ENCODE measurements around the gene TUBB4A. TPM values are rescaled to one million over a fixed set of nuclear protein-coding genes. Genes with fewer than 3 reads are reported as not detected.

TUBB4A gene
- total and polyA plus RNA-seq, 9 of the 15 experiments (the other 6 are each of a cell fraction or from before 2014, with no cell fraction given): 0.14 to 7.0 (median 0.75) TPM

DNA sequence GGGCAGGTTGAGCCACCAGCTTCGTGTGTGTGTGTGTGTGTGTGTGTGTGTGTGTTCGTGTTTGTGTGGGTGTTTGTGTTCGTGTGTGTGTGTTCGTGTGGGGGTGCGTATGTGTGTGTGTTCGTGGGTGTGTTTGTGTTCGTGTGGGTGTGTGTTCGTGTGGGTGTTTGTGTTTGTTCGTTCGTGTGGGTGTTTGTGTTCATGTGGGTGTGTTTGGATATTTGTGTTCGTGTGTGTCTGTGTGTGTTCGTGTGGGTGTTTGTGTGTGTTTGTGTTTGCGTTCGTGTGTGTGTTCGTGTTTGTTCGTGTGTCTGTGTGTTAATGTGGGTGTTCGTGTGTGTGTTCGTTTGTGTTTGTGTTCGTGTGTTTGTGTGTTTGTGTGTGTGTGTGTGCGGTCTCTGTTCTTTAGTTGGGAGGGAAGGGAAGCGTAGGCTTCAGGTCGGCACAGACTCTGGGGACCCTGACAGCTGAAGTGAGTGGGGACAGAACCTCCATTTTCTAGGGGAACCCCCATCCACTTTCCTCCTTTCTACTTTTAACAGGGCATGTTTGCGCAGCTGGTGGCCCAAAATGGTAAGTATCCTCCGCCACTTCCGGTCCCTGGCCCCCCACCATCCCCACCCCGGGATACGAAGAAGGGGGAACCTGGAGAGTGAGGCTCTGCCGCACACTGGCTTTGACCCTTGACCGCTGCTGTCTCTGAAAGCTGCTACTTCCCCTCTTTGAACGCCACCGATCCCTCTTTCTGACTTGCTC, 30.3 kb upstream of the TUBB4A start (continued):
- TF ChIP-seq, protein P1, sequence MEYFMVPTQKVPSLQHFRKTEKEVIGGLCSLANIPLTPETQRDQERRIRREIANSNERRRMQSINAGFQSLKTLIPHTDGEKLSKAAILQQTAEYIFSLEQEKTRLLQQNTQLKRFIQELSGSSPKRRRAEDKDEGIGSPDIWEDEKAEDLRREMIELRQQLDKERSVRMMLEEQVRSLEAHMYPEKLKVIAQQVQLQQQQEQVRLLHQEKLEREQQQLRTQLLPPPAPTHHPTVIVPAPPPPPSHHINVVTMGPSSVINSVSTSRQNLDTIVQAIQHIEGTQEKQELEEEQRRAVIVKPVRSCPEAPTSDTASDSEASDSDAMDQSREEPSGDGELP (CRISPR knock-in tag; IDR thresholded peaks at IDR 0.05; ENCODE audit: borderline replicate concordance): peak; percentile 87
- TF ChIP-seq, protein P2, sequence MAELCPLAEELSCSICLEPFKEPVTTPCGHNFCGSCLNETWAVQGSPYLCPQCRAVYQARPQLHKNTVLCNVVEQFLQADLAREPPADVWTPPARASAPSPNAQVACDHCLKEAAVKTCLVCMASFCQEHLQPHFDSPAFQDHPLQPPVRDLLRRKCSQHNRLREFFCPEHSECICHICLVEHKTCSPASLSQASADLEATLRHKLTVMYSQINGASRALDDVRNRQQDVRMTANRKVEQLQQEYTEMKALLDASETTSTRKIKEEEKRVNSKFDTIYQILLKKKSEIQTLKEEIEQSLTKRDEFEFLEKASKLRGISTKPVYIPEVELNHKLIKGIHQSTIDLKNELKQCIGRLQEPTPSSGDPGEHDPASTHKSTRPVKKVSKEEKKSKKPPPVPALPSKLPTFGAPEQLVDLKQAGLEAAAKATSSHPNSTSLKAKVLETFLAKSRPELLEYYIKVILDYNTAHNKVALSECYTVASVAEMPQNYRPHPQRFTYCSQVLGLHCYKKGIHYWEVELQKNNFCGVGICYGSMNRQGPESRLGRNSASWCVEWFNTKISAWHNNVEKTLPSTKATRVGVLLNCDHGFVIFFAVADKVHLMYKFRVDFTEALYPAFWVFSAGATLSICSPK (IDR thresholded peaks at IDR 0.05; ENCODE audit: borderline replicate concordance): peak; percentile 98
- peak; percentile 75 for TF ChIP-seq FOXK2 (conservative IDR thresholded peaks at IDR 0.05 in 1 of 2, IDR thresholded peaks at IDR 0.05 in 1 of 2; ENCODE audit: low read depth in 2 of 2)
- TF ChIP-seq, protein P3, sequence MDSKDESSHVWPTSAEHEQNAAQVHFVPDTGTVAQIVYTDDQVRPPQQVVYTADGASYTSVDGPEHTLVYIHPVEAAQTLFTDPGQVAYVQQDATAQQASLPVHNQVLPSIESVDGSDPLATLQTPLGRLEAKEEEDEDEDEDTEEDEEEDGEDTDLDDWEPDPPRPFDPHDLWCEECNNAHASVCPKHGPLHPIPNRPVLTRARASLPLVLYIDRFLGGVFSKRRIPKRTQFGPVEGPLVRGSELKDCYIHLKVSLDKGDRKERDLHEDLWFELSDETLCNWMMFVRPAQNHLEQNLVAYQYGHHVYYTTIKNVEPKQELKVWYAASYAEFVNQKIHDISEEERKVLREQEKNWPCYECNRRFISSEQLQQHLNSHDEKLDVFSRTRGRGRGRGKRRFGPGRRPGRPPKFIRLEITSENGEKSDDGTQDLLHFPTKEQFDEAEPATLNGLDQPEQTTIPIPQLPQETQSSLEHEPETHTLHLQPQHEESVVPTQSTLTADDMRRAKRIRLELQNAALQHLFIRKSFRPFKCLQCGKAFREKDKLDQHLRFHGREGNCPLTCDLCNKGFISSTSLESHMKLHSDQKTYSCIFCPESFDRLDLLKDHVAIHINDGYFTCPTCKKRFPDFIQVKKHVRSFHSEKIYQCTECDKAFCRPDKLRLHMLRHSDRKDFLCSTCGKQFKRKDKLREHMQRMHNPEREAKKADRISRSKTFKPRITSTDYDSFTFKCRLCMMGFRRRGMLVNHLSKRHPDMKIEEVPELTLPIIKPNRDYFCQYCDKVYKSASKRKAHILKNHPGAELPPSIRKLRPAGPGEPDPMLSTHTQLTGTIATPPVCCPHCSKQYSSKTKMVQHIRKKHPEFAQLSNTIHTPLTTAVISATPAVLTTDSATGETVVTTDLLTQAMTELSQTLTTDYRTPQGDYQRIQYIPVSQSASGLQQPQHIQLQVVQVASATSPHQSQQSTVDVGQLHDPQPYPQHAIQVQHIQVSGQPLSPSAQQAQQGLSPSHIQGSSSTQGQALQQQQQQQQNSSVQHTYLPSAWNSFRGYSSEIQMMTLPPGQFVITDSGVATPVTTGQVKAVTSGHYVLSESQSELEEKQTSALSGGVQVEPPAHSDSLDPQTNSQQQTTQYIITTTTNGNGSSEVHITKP (IDR thresholded peaks at IDR 0.05; ENCODE audit: partially characterized antibody): no peak
- TF ChIP-seq RBM22 (IDR thresholded peaks at IDR 0.05; ENCODE audit: low read depth, low read length, poor library complexity, severe bottlenecking): peak; percentile 45
- no peak for TF ChIP-seq ZNF212 (CRISPR knock-in tag; IDR thresholded peaks at IDR 0.05)
- TF ChIP-seq U2AF1 (optimal IDR thresholded peaks at IDR 0.05; ENCODE audit: low read depth, low read length): no peak
- TF ChIP-seq, protein P4, sequence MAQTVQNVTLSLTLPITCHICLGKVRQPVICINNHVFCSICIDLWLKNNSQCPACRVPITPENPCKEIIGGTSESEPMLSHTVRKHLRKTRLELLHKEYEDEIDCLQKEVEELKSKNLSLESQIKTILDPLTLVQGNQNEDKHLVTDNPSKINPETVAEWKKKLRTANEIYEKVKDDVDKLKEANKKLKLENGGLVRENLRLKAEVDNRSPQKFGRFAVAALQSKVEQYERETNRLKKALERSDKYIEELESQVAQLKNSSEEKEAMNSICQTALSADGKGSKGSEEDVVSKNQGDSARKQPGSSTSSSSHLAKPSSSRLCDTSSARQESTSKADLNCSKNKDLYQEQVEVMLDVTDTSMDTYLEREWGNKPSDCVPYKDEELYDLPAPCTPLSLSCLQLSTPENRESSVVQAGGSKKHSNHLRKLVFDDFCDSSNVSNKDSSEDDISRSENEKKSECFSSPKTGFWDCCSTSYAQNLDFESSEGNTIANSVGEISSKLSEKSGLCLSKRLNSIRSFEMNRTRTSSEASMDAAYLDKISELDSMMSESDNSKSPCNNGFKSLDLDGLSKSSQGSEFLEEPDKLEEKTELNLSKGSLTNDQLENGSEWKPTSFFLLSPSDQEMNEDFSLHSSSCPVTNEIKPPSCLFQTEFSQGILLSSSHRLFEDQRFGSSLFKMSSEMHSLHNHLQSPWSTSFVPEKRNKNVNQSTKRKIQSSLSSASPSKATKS (CRISPR knock-in tag; IDR thresholded peaks at IDR 0.05): no peak
- TF ChIP-seq, protein P5, sequence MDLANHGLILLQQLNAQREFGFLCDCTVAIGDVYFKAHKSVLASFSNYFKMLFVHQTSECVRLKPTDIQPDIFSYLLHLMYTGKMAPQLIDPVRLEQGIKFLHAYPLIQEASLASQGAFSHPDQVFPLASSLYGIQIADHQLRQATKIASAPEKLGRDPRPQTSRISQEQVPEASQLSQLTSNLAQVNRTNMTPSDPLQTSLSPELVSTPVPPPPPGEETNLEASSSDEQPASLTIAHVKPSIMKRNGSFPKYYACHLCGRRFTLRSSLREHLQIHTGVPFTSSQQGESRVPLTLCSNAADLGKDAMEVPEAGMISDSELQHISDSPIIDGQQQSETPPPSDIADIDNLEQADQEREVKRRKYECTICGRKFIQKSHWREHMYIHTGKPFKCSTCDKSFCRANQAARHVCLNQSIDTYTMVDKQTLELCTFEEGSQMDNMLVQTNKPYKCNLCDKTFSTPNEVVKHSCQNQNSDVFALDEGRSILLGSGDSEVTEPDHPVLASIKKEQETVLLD (IDR thresholded peaks at IDR 0.05): peak; percentile 81
- TF ChIP-seq, protein P6, sequence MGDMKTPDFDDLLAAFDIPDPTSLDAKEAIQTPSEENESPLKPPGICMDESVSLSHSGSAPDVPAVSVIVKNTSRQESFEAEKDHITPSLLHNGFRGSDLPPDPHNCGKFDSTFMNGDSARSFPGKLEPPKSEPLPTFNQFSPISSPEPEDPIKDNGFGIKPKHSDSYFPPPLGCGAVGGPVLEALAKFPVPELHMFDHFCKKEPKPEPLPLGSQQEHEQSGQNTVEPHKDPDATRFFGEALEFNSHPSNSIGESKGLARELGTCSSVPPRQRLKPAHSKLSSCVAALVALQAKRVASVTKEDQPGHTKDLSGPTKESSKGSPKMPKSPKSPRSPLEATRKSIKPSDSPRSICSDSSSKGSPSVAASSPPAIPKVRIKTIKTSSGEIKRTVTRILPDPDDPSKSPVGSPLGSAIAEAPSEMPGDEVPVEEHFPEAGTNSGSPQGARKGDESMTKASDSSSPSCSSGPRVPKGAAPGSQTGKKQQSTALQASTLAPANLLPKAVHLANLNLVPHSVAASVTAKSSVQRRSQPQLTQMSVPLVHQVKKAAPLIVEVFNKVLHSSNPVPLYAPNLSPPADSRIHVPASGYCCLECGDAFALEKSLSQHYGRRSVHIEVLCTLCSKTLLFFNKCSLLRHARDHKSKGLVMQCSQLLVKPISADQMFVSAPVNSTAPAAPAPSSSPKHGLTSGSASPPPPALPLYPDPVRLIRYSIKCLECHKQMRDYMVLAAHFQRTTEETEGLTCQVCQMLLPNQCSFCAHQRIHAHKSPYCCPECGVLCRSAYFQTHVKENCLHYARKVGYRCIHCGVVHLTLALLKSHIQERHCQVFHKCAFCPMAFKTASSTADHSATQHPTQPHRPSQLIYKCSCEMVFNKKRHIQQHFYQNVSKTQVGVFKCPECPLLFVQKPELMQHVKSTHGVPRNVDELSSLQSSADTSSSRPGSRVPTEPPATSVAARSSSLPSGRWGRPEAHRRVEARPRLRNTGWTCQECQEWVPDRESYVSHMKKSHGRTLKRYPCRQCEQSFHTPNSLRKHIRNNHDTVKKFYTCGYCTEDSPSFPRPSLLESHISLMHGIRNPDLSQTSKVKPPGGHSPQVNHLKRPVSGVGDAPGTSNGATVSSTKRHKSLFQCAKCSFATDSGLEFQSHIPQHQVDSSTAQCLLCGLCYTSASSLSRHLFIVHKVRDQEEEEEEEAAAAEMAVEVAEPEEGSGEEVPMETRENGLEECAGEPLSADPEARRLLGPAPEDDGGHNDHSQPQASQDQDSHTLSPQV (IDR thresholded peaks at IDR 0.05): no peak
